Activated naive CD4-positive, alpha-beta T cell treated with anti-CD3 and anti-CD28 coated beads, Interleukin-2, amount 50 U/mL, for 16 hours (primary cell): ENCODE measurements around the gene SDK1.

Experiments used
- DNase-seq: peaks from one replicate; pipeline ENCODE4 v3.0.0-alpha.2; 2020

The SDK1 gene

DNA sequence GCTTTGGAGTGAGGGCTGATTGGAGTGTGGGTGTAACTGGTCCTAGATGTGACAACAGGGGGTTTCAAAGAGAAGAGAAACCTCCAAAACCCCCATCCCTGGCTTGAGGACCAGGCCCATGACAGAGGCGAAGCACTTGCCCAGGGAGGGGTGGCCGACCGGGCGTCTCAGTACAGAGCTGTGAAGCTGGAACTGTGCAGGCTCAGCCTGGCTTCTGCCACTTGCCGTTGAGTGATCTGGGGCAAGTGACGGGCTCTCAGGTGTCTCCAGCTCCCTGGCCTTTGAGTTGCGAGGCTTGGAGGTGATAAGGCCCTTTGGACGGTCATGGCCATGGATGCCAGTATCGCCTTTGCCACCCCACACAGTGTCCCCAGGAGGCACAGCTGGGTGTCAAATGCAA is 849.7 kb downstream of the SDK1 start:
- DNase-seq = no peak

DNA sequence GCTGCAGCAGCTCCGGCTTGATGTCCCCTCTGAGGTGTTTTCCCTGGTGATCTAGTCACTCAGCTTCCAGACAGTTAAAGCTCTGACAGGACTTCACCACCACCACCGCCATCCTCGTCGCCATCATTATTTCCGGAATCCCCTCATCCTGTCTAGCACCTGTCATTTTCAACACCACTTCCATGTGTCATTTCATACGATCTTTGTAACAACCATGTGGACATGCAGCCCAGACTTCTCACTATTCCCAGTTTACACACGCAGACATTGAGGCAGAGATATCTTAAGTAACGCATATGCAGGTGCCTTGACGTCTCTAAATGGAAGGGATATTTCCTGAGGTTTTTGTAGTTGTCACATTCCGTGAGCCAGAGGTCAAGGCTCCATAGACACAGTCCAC is 850.5 kb downstream of the SDK1 start:
- DNase-seq = no peak

DNA sequence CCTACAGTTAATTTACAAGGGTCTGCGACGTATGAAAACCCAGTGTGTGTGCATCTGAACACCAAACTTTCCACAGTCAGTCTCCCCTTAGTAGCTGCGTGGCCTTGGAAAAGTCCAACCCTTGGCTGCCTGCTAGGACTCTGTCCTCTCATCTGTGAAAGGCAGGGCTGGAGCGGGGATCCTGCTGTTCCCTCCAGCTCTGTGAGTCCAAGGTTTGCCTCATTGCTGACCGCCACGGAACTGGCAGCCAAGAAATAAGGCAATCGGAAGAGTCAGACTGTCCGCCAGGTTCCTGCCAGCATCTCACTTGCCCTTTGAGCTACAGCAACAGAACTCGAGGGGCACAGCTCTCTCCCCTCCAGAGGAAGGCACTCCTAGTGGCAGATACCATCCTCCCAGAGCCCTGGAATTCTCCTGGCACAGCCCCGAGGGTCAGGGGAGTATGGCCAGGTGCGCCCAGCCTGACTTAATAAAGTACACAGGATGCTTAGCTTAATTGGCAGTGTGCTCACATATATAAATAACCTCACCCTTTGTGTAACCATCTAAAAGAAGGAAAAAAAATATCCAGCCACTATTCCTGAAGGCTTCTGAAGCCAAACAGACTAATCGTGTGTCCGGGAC is 851.0 kb downstream of the SDK1 start:
- no peak for DNase-seq

GRCh38 chr7:4154882-4155535 is 854.0 kb downstream of the SDK1 start:
- DNase-seq = no peak

- DNase-seq = no peak
Observed at GRCh38 chr7:4156190-4156589, 855.1 kb downstream of the SDK1 start.

DNA sequence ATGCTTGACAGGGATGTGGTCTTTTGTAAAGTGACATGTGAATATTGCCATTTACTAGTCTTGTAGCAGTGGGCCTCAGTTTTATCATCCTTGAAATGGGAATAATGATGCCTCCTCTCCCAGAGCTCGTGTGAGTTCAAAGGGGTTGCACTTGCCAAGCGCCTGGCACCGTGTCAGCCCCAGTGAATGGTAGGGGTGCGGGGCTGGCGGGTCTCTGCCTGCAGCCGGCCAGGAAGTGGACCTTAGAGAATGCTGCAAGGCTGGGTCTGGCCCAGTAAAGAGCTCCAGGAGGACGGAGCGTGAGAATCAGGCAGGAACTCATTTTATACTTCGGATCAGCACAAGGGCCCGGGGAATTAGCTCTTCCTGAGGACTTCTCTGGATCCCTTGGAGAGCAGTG is 856.6 kb downstream of the SDK1 start:
- no peak for DNase-seq

GRCh38 chr7:4158441-4159153 is 857.5 kb downstream of the SDK1 start:
- DNase-seq = no peak

DNA sequence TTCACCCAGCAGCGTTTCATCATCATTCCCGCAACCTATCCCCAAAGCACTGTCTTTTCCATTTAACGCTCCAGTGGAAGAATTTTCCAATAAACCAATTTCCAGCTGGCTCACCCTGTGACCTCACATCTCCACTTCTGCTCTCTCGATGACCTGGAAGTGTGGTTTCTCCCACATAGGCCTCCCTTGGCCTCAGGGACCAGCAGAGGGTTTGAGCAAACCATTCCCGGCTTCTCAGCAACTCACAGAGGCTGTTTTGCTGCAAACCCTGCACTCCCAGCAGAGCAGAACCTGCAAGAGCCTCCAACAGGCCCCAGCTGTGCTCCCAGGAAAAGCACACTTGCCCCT is 858.1 kb downstream of the SDK1 start:
- no peak for DNase-seq

DNA sequence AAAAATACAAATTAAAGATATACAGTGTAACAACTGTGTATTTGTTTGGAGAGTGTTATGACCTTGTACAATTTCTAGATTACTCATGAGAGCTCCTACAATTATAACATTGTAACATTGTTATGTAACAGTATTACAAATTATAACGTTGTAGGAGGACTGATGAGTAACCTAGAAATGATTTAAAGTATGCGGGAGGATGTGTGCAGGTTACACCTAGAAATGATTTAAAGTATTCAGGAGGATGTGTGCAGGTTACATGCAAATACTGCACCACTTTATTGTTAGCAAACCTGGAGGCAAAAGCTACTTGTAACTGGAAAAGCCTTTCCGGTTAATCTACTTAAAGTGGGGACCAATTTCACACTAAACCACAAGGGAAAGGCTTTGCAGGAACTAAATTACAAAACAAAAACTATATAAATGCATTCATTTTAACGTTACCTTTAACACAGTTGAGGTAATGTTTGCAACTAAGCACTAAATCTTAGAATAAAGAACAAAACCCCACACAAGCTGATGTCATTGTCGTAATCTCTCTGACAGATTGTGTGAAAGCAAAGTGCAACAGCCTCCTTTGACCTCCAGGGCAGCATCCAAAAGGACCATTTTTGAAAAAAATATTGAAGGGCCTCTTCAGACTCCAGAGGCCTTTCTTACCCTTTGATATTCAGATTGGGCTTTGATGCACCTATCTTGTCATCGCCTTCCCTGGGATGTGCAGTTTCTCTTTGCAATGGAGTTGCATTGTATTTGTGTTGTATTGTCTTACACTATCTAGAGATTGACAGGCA is 858.9 kb downstream of the SDK1 start:
- no peak for DNase-seq

DNA sequence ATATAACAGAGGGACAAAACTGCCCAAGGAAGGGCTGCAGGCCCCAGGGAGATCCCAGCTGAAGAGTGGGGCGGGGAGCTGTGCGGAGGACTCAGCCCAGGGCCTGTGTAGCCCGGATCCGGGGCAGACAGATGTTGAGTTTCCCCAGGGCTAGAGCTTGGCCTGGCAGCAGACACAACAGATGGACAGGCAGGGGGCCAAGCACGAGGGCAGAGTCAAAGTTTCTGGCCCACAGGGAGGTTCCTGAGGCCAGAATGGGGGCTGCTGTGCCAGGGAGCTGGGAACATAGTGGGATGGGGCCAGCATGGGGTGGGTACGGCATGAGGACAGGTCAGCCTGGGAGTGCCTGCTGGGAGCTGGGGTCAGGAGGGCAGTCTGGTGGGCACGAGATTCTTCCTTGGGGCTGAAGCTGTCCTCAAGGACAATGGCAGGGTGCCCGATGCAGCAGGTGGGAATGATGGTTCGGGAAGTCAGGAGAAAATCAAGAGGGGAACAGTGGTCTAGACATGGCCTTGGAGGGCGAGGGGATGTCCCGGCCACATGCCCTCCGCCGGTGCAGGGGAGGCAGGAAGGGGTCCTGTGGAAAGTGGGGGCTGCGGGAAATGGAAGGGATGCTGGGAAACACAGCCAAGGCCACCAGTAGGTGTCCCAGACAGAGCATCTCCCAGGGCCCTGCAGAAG is 862.0 kb downstream of the SDK1 start:
- no peak for DNase-seq

- DNase-seq = no peak
Observed at GRCh38 chr7:4163565-4164203, 862.6 kb downstream of the SDK1 start.

GRCh38 chr7:4164556-4164955 is 863.5 kb downstream of the SDK1 start:
- DNase-seq = no peak

DNA sequence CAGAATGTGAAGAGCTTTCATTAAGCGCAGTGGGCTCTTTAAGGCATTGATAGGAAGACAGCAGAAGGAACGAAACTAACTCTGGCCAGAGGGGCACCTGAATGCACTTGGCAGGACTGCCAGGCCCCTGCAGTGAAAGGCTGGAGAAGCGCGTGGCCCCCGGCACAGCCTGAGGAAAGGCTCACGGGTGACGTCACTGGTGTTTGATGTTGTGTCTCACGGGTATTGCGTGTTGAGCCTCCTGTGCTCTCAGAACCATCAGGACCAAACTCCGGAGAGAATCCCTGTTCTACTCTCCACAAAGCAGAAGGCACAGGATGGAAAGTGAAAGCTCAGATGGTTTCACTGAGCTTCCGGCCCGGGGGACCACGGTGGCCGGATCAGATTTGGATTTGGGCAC is 865.3 kb downstream of the SDK1 start:
- DNase-seq = no peak

DNA sequence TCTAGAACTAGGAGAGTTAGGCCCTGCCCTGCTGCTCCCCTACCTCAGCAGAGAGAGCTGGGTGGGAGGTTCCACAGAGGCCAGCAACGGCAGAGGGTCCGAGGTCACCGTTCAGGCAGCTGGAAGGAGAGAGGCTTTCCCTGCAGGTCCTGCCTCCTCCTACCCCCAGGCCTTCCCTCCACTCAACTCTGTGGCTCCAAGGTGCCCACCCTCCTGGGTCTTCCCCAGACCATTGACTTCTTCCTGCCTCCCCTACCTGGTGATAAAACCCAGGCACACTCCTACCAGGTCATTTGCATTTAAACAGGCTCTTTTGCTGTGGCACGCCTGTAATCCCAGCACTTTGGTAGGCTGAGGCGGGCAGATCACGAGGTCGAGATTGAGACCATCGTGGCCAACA is 865.8 kb downstream of the SDK1 start:
- DNase-seq = no peak

GRCh38 chr7:4167385-4167910 is 866.4 kb downstream of the SDK1 start:
- DNase-seq = no peak

DNA sequence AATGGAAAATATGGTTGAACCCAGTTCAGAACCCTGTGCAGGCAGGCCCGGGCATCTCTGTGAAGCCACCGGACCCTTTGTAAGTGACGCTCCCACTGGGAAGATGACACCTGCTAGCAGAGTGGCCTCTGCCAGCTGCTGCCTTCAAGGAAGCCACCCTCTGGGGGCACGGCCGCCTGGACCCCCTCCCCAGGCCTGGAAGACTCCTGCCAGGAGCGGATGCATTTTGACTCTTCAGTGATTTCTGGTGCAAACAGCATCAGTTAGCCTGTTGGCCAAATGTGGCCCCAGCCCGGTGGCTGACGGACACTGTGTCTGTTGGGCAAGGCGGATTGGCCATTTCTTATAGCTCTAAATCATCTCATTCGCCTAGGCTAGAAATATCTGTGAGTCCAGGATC is 867.0 kb downstream of the SDK1 start:
- no peak for DNase-seq

DNA sequence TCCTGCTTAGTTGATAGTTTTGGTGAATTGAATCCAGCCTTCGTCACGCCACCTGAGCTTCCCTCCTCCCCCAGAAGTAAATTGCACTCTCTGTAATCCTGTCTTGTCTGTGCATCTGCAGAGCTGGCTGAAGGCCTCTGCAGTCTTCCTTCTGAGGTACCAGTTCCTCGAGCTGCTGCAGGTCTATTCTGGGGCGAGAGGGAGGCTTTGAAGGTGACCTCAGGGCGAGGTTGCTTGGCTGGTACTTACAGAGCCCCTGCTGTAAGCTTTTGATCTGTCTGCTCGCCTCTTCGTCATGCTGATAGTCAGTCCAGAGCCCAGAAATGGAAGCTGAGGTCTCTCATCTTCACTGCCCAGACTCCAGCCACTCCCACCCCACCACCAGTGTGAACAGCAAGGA is 867.5 kb downstream of the SDK1 start:
- DNase-seq = no peak

GRCh38 chr7:4169455-4169854 is 868.4 kb downstream of the SDK1 start:
- DNase-seq = no peak

DNA sequence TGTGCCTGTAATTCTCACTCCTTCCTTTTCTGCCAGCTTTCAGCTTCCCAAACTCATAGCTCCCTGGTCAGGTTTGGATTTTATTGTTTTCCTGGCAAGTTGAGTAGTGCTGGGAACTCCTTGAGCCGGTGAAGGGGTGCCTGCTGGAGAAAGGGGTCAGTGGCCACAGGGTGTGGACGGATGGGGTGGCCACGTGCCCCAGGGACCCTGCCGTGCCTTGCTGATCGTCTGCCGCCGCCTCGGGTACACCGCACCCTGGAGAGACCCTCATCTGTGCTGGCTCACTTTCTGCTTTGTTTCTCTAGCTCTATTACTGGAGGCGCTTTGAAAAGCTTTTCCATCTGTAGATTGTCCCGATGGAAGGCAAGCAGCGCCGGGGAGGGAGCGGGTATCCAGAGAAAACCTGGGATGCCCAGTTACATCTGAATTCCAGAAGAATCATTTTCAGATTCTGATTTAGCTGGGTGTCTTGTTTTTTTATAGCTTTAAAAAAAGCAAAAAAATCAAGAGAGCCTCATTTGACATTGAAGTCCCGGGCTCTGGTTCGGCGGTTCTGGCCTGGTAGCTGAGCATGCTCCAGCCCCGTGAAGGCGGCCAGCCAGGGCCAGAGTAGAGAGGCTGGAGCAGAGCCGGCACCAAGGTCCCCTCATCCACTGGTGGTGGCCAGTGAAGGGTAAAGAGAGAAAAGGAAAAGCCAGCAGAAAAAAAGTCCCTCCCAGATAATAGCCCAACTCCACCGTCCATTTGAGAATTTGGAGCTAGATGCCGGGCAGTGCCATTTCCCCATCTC is 870.1 kb downstream of the SDK1 start:
- DNase-seq = no peak

GRCh38 chr7:4172883-4173282 is 871.8 kb downstream of the SDK1 start:
- no peak for DNase-seq

GRCh38 chr7:4173615-4174014 is 872.6 kb downstream of the SDK1 start:
- DNase-seq = no peak

DNA sequence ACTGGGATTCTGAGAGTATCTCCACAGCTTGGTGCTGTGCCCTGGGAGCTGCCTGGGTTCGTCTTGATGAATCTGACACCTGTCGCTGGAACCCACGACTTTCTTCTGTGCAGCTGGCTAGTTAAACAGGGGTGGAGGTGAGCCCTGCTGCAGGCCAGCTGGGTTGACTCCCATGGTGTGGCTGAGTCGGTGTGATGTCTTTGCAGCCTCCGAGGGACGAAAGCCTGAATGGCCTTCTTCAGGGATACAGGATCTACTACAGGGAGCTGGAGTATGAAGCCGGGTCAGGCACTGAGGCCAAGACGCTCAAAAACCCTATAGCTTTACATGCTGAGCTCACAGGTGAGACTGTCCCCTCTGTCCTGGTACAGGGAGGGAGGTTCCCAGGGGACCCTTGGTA is 873.0 kb downstream of the SDK1 start:
- DNase-seq = no peak
